Parathyroid adenoma (tissue), 2 donors: ENCODE data around the gene SLC1A2.

Experiments
- H2AFZ ChIP-seq: fragments of 300-600 bp; sonication (generic); one replicate; pipeline ENCODE4 v1.7.0; 2017; ENCODE audit warnings: antibody characterized with exemption, mild to moderate bottlenecking
- H3K27ac ChIP-seq: fragments of 300-600 bp; sonication (generic); one replicate; pipeline ENCODE4 v1.7.0; 2017
- H3K27me3 ChIP-seq: fragments of 300-600 bp; sonication (generic); one replicate; pipeline ENCODE4 v1.7.0; 2017; ENCODE audit warnings: low read length; ENCODE audit not compliant: control insufficient read depth, insufficient read depth
- H3K36me3 ChIP-seq: fragments of 300-600 bp; sonication (generic); one replicate; pipeline ENCODE4 v1.7.0; 2017; ENCODE audit warnings: low read length; ENCODE audit not compliant: control insufficient read depth, insufficient read depth
- H3K4me1 ChIP-seq: fragments of 300-600 bp; sonication (generic); one replicate; pipeline ENCODE4 v1.7.0; 2017; ENCODE audit warnings: control low read depth
- H3K4me2 ChIP-seq: fragments of 300-600 bp; sonication (generic); one replicate; pipeline ENCODE4 v1.7.0; 2017; ENCODE audit warnings: low read length
- H3K4me3 ChIP-seq: fragments of 300-600 bp; sonication (generic); one replicate; pipeline ENCODE4 v1.7.0; 2017; ENCODE audit warnings: low read depth, low read length
- H3K79me2 ChIP-seq: fragments of 300-600 bp; sonication (generic); one replicate; pipeline ENCODE4 v1.7.0; 2017; ENCODE audit warnings: control low read depth
- H3K9ac ChIP-seq: fragments of 300-600 bp; sonication (generic); one replicate; pipeline ENCODE4 v1.7.0; 2017; ENCODE audit warnings: mild to moderate bottlenecking
- H3K9me3 ChIP-seq: fragments of 300-600 bp; sonication (generic); one replicate; pipeline ENCODE4 v1.7.0; 2017; ENCODE audit warnings: low read length; ENCODE audit not compliant: control insufficient read depth
- CTCF ChIP-seq: fragments of 300-600 bp; sonication (generic); IDR thresholded peaks from one replicate; pipeline ENCODE4 v1.7.0; 2017; ENCODE audit warnings: antibody characterized with exemption, mild to moderate bottlenecking
- donor health status: primary hyperparathyroidism.

The SLC1A2 gene

DNA sequence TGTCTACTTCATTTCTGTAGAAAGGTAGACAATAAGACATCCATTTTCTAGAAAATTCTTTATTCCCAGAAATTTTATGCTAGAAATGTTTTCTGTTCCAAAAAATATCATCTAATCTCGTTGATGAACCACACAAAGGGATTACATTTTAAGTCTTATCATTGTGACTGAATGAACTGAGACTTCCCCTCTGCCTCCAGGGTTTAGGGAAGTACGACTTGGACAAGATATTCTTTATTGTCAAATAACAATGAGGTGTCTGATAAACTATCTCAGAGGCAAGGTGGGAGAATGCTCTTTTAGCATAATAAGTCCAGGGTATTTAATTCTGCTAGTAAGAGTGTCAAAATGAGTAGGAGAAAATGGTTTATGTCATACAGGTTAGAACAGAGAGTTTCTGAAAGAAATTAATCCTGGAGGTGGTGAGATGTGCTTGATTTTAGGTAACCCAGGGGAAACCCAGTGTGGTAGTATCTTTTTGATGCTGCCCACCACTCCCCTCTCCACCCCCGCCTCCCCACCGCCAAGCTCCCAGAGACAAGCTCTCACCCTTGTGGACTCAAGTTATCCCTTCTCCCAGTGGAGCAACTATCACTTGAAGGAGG, 179.8 kb downstream of the SLC1A2 start:
- TF ChIP-seq CTCF: no peak
- Histone ChIP-seq H3K9me3 (no peaks in the 10 kb centered on the region), H3K4me2 (no peak overlapping the region), H3K36me3 (no peaks in the 10 kb centered on the region), H3K27ac (no peak overlapping the region), H3K27me3 (no peaks in the 10 kb centered on the region), H3K4me1 (peaks cover 30% of the 10 kb centered on the region), H3K9ac (no peak overlapping the region), H2AFZ (no peak overlapping the region), H3K4me3 (no peak overlapping the region), H3K79me2 (no peaks in the 10 kb centered on the region)

GRCh38 chr11:35238882-35239281, 180.5 kb downstream of the SLC1A2 start:
- no peak overlapping the region for H3K4me3 ChIP-seq
- H3K36me3 ChIP-seq: no peaks in the 10 kb centered on the region
- no peaks in the 10 kb centered on the region for H3K27me3 ChIP-seq
- no peaks in the 10 kb centered on the region for H3K79me2 ChIP-seq
- H3K27ac ChIP-seq: no peak overlapping the region
- peaks cover 32% of the 10 kb centered on the region for H3K4me1 ChIP-seq
- no peak overlapping the region for H3K9ac ChIP-seq
- H2AFZ ChIP-seq: peak overlapping the region; percentile 72
- no peak for TF ChIP-seq CTCF
- H3K4me2 ChIP-seq: no peak overlapping the region
- no peaks in the 10 kb centered on the region for H3K9me3 ChIP-seq

- H2AFZ ChIP-seq: peak overlapping the region; percentile 72
- H3K9me3 ChIP-seq: no peaks in the 10 kb centered on the region
- peak overlapping the region; percentile 92 for H3K27ac ChIP-seq
- TF ChIP-seq CTCF: peak; percentile 79
- no peak overlapping the region for H3K4me3 ChIP-seq
- no peaks in the 10 kb centered on the region for H3K36me3 ChIP-seq
- H3K27me3 ChIP-seq: no peaks in the 10 kb centered on the region
- H3K4me2 ChIP-seq: peak overlapping the region; percentile 22
- peaks cover 33% of the 10 kb centered on the region for H3K4me1 ChIP-seq
- H3K9ac ChIP-seq: no peak overlapping the region
- no peaks in the 10 kb centered on the region for H3K79me2 ChIP-seq
These were observed 181.3 kb downstream of the SLC1A2 start for GRCh38 chr11:35237860-35238715.

DNA sequence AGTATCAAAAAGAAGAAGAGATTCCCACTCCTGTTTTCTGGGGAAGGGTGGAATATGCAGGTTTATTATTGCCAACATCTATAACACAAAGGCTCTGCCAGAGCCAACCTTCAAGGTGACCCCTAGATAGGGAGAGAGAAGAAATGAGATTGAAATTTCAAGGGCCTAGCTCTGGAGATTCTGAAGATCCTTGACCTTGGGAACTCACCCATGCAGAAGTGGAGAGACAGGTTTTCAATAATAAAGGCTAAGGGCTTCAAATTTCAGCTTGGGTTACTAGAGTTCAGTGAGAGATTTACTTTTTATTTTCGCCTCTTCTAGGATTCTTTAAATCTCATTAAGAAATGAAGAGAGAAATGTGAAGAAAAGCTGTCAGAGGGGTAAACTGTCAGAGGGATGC, 182.0 kb downstream of the SLC1A2 start:
- no peak overlapping the region for H3K4me3 ChIP-seq
- peak overlapping the region; percentile 22 for H3K4me2 ChIP-seq
- peaks cover 40% of the 10 kb centered on the region for H3K4me1 ChIP-seq
- no peaks in the 10 kb centered on the region for H3K27me3 ChIP-seq
- H3K9ac ChIP-seq: no peak overlapping the region
- H3K9me3 ChIP-seq: no peaks in the 10 kb centered on the region
- peak overlapping the region; percentile 1 for H2AFZ ChIP-seq
- no peaks in the 10 kb centered on the region for H3K36me3 ChIP-seq
- H3K27ac ChIP-seq: peak overlapping the region; percentile 92
- no peak for TF ChIP-seq CTCF
- H3K79me2 ChIP-seq: no peaks in the 10 kb centered on the region
